HEK293 (cell line): ENCODE measurements around the gene PEX14.

Experiments
- CTCF ChIA-PET: fragments of 350-600 bp; formaldehyde crosslinking; extraction: SDS; loops from one replicate; lab custom pipeline; 2021; ENCODE audit warnings: antibody characterized with exemption; lab: Yijun Ruan, JAX
- POLR2A ChIA-PET: fragments of 300-600 bp; formaldehyde crosslinking; extraction: SDS; loops from one replicate; lab custom pipeline; 2020; ENCODE audit warnings: antibody characterized with exemption, inconsistent platforms; lab: Yijun Ruan, JAX
- H3K27ac ChIP-seq: fragments of 200-500 bp; sonication (Bioruptor generic); 2 replicates; pipeline ENCODE4 v1.5.1; 2014; ENCODE audit warnings: low read depth, low read length, control low read depth, inconsistent platforms; ENCODE audit errors: extremely low read depth
- H3K36me3 ChIP-seq, 2 experiments: fragments of 200-500 bp in 1 of 2; sonication (Bioruptor generic) in 1 of 2; 1 replicate in 1 of 2; 2 replicates in 1 of 2; pipeline ENCODE4 v1.5.1; 2014 to 2017; ENCODE audit warnings: inconsistent platforms in 2 of 2, low read length in 2 of 2; ENCODE audit not compliant: control insufficient read depth in 2 of 2, insufficient read depth in 1 of 2
- H3K4me1 ChIP-seq: fragments of 200-500 bp; sonication (Bioruptor generic); 2 replicates; pipeline ENCODE4 v1.5.1; 2014; ENCODE audit warnings: mild to moderate bottlenecking, low read length, inconsistent platforms; ENCODE audit not compliant: control insufficient read depth, insufficient read depth
- H3K4me3 ChIP-seq: 2 replicates; pipeline ENCODE4 v1.5.1; 2011; ENCODE audit warnings: low read depth, mild to moderate bottlenecking, control low read depth, low read length, moderate library complexity
- H3K9me3 ChIP-seq: fragments of 200-500 bp; sonication (Bioruptor generic); 2 replicates; pipeline ENCODE4 v1.5.1; 2014; ENCODE audit warnings: low read depth, low read length, inconsistent platforms; ENCODE audit not compliant: control insufficient read depth, insufficient read depth
- ATF2 ChIP-seq: fragments of 450-650 bp; formaldehyde crosslinking; IDR thresholded peaks from 2 replicates; pipeline ENCODE4 v1.5.1; 2016; ENCODE audit warnings: missing biosample characterization, missing genetic modification characterization, low read depth
- KLF1 ChIP-seq: fragments of 450-650 bp; formaldehyde crosslinking; IDR thresholded peaks from 2 replicates; pipeline ENCODE4 v1.5.1; 2016; ENCODE audit warnings: missing biosample characterization, missing genetic modification characterization
- KLF7 ChIP-seq: fragments of 450-650 bp; formaldehyde crosslinking; IDR thresholded peaks from 2 replicates; pipeline ENCODE4 v1.5.1; 2016; ENCODE audit warnings: missing biosample characterization, missing genetic modification characterization, borderline replicate concordance
- SETDB1 ChIP-seq: IDR thresholded peaks from one replicate; pipeline ENCODE4 v1.6.1; 2017; ENCODE audit warnings: mild to moderate bottlenecking, low read length, moderate library complexity, mixed read lengths; ENCODE audit not compliant: insufficient read length
- WT1 ChIP-seq: fragments of 450-650 bp; formaldehyde crosslinking; IDR thresholded peaks from 2 replicates; pipeline ENCODE4 v1.5.1; 2016; ENCODE audit warnings: missing biosample characterization, missing genetic modification characterization
- ZBTB21 ChIP-seq: fragments of 450-650 bp; formaldehyde crosslinking; IDR thresholded peaks from 2 replicates; pipeline ENCODE4 v1.5.1; 2017; ENCODE audit warnings: missing biosample characterization, missing genetic modification characterization
- ZNF157 ChIP-seq: fragments of 450-650 bp; formaldehyde crosslinking; IDR thresholded peaks from 2 replicates; pipeline ENCODE4 v1.5.1; 2016; ENCODE audit warnings: missing biosample characterization, missing genetic modification characterization
- ZNF202 ChIP-seq: fragments of 450-650 bp; formaldehyde crosslinking; IDR thresholded peaks from 2 replicates; pipeline ENCODE4 v1.5.1; 2016; ENCODE audit warnings: missing biosample characterization, missing genetic modification characterization, borderline replicate concordance
- ZNF248 ChIP-seq: fragments of 450-650 bp; formaldehyde crosslinking; IDR thresholded peaks from 2 replicates; pipeline ENCODE4 v1.5.1; 2017; ENCODE audit warnings: missing biosample characterization, missing genetic modification characterization
- ZNF280D ChIP-seq: fragments of 450-650 bp; formaldehyde crosslinking; IDR thresholded peaks from 2 replicates; pipeline ENCODE4 v1.5.1; 2016; ENCODE audit warnings: missing biosample characterization, missing genetic modification characterization
- ZNF341 ChIP-seq: fragments of 450-650 bp; formaldehyde crosslinking; IDR thresholded peaks from 2 replicates; pipeline ENCODE4; 2016; ENCODE audit warnings: low read depth, missing biosample characterization, missing genetic modification characterization
- ZNF354C ChIP-seq: fragments of 450-650 bp; formaldehyde crosslinking; IDR thresholded peaks from 2 replicates; pipeline ENCODE4 v1.5.1; 2016; ENCODE audit warnings: missing biosample characterization, missing genetic modification characterization, low read depth, borderline replicate concordance
- ZNF362 ChIP-seq: fragments of 450-650 bp; formaldehyde crosslinking; IDR thresholded peaks from 2 replicates; pipeline ENCODE4 v1.5.1; 2016; ENCODE audit warnings: missing biosample characterization, missing genetic modification characterization
- ZNF449 ChIP-seq: fragments of 450-650 bp; formaldehyde crosslinking; IDR thresholded peaks from 2 replicates; pipeline ENCODE4 v1.5.1; 2017; ENCODE audit warnings: missing biosample characterization, mild to moderate bottlenecking, missing genetic modification characterization, moderate library complexity
- ZNF580 ChIP-seq: fragments of 450-650 bp; formaldehyde crosslinking; IDR thresholded peaks from 2 replicates; pipeline ENCODE4 v1.5.1; 2016; ENCODE audit warnings: missing biosample characterization, missing genetic modification characterization
- ZNF664 ChIP-seq: fragments of 450-650 bp; formaldehyde crosslinking; IDR thresholded peaks from 2 replicates; pipeline ENCODE4 v1.5.1; 2016; ENCODE audit warnings: missing biosample characterization, missing genetic modification characterization
- ZNF701 ChIP-seq: fragments of 450-650 bp; formaldehyde crosslinking; IDR thresholded peaks from 2 replicates; pipeline ENCODE4 v1.5.1; 2016; ENCODE audit warnings: missing biosample characterization, missing genetic modification characterization
- ZNF830 ChIP-seq: fragments of 450-650 bp; IDR thresholded peaks from 2 replicates; pipeline ENCODE4 v1.5.0; 2018; ENCODE audit warnings: missing biosample characterization, missing genetic modification characterization, low read depth, mild to moderate bottlenecking, moderate library complexity
- ZSCAN16 ChIP-seq: fragments of 450-650 bp; formaldehyde crosslinking; IDR thresholded peaks from 2 replicates; pipeline ENCODE4 v1.5.1; 2016; ENCODE audit warnings: missing biosample characterization, missing genetic modification characterization

The PEX14 gene

GRCh38 chr1:10629816-10630571 lies 155.2 kb downstream of the PEX14 start (continued):
- TF ChIP-seq ZNF280D: no peak

- Histone ChIP-seq H3K4me1 (peaks cover 4% of the 10 kb centered on the region), H3K4me3 (no peak overlapping the region), H3K27ac (no peak overlapping the region), H3K36me3 (peaks cover 0 to 16% of the 10 kb centered on the region in 2 experiments; a peak in 1 of 3 replicates), H3K9me3 (no peaks in the 10 kb centered on the region)
- TF ChIP-seq ZBTB21 (tag by site-specific recombination): no peak
- no peak for TF ChIP-seq KLF1 (tag by site-specific recombination)
- no peak for TF ChIP-seq ZNF248 (tag by site-specific recombination)
- no peak for TF ChIP-seq SETDB1
- TF ChIP-seq ZNF664 (tag by site-specific recombination): no peak
- no peak for TF ChIP-seq ATF2 (tag by site-specific recombination)
- TF ChIP-seq ZNF580 (tag by site-specific recombination): no peak
- TF ChIP-seq ZNF362 (tag by site-specific recombination): no peak
- TF ChIP-seq ZNF701: no peak
- POLR2A ChIA-PET: no interaction called here
- CTCF ChIA-PET: interaction anchor here (1.2 kb wide), 1 partner anchor 123 kb away, joined by 3 read pairs; no protein-coding TSS in a partner anchor
Measured at GRCh38 chr1:10630661-10631120, 155.9 kb downstream of the PEX14 start.

GRCh38 chr1:10631121-10631810 lies 156.5 kb downstream of the PEX14 start:
- ChIA-PET POLR2A (no interaction called here), CTCF (no interaction called here)
- peaks cover 0 to 15% of the 10 kb centered on the region in 2 experiments; a peak in 1 of 3 replicates for H3K36me3 ChIP-seq
- peaks cover 4% of the 10 kb centered on the region for H3K4me1 ChIP-seq
- H3K27ac ChIP-seq: no peak overlapping the region
- no peak overlapping the region for H3K4me3 ChIP-seq
- no peaks in the 10 kb centered on the region for H3K9me3 ChIP-seq
- TF ChIP-seq ZNF354C (tag by site-specific recombination) (no peak), ZSCAN16 (tag by site-specific recombination) (no peak), ZNF202 (tag by site-specific recombination) (no peak), ZNF341 (0 out of 2 replicates have a peak, but pooled peaks have one; percentile 31), ZNF830 (tag by site-specific recombination) (no peak), KLF1 (tag by site-specific recombination) (peak; percentile 86), KLF7 (tag by site-specific recombination) (no peak), ZNF449 (tag by site-specific recombination) (peak; percentile 77; the same call in 1 of the 2 replicates), ZNF157 (tag by site-specific recombination) (no peak), WT1 (no peak)
